HG03575 (cell line): ENCODE results near the gene ETNK2.
"Not testable (repeated sequence)": the region's sequence is repeated elsewhere in the genome, so short reads cannot be mapped to it uniquely, and the experiment has no call there.

Experiments
- ATAC-seq: cut with Tn5 transposase; IDR thresholded peaks from one replicate; pipeline ENCODE4 v1.9.1; 2021; ENCODE audit not compliant: unreplicated experiment, insufficient number of reproducible peaks, low FRiP score; ENCODE audit errors: extremely low read depth

ETNK2 gene

DNA sequence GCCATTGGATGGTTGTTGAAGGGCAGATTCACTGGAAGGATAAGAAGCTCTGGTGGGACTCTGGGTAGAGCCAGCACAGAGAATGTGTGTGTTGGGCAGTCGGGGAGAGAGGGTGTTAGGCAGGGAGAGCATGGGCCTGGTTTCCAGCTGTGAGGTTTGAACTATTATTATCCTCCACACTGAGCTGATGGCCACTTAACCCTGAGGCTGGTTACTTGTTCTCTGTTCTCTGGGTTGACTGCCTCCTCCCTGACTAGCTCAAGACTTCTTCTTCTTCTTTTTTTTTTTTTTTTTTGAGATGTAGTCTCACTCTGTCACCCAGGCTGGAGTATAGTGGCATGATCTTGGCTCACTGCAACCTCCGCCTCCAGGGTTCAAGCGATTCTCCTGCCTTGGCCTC lies 61.7 kb downstream of the ETNK2 start:
- not testable (repeated sequence) for ATAC-seq

DNA sequence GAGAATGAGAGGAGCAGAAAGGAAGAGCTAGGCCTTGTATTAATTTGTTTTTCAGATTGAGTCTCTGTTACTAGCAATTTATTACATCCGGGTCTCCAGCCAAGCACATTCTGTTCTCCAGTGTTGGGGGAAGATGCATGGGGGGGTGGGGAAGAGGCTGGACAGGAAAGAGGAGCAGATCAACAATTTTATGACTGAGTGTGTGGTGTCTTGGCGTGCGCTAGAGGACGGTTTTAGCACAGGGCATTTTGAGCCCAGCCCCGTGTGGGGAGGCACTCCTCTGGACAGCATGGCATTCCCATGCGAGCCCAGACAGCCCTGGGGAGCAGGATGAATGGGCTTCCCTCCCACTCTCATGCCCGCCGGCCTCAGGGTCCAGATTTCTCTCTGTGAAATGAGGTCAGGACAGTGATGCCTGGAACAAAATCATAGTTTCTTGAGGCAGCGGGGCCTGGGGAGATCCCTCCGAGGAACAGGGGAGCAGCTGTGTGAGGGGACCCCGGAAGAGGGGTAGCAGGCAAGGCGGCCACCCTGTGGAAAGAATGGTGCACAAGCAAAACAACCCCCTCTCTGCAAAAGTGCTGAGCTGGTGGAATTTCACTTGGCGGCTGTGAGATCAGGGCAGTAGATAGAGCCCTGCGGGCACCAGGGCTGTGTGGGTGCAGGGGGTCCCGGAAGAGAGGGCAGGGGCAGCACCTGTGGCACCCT lies 62.6 kb downstream of the ETNK2 start:
- no peak for ATAC-seq

GRCh38 chr1:204088596-204088995 lies 63.2 kb downstream of the ETNK2 start:
- no peak for ATAC-seq

DNA sequence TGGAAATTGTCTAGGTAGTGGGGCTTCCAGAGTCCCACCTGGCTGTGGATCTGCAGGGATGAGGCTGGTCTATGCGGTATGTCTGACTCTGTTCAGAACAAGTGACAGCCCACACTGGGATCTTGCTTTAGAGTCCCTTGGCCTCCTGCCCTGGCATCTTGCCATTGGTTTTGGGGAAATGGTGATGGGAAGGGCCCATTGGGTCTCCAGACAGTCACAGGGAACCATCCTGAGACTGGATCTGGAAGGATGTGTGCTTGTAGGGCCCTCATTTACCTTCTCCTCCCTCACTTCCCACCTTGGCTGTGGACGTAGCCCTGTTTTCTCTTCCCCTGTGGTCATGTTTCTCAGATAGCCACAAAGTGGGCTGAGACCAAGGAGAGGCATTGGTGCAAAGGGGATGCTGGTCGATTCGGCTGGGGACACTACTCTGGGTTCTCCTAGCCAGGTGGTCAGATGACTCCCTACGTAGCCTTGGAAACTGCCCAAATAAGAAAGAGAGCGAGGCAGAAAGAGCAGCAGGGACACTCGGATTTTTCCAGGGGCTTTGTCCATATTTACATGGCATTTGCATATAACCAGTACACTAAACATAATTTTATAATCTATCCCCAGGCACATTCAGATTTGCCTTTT lies 63.8 kb downstream of the ETNK2 start:
- ATAC-seq, result no peak

DNA sequence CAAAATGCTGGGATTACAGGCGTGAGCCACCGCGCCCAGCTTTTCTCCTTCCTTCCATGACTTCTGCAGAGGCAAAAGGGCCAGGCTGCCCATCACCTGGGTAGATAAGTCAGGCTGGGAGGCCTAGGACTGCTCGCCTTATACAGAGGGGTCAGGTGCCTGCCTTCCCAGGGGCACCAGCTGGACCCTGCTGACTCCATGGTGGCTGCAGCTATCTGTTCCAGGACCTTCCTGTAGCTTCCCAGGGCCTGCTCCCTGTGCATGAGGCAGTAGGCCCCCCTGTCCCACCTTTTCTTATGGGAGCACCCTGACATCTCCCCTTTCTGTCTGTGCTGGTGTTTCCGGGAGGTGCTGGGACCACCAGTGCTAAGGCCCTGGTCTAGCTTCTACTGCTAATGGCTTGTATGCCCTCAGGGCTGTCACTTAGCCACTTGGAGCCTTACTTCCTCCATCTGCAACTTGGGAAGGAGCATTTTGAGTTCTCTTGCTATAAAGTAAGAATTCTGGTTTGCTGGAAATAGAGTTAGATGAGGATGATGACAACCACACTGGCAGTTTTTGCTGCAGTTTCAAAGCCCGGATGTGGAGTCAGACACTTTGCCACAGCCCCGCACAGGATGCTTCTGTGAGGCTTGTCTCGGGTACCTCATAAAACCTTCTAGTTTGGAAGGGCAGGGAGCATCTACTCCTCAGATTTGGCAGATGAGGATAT lies 64.5 kb downstream of the ETNK2 start:
- no peak for ATAC-seq

DNA sequence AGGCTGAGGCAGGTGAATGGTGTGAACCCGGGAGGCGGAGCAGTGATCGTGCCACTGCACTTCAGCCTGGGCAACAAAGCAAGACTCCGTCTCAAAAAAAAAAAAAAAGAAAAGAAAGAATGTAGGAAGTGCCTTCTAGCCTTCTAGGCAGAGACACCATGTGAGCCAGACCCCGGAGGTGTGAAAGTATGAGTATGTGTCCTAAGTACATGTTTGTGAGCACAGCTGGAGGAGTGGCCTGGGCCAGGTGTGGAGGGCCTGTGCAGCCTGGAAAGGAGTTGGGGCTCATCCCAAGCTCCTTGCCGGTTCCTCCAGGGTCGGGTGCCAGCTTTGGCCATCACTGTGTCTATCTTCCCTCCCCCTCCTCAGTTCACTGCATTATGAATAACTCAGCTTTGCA lies 66.0 kb downstream of the ETNK2 start:
- ATAC-seq, result no peak

GRCh38 chr1:204084247-204084772 lies 67.5 kb downstream of the ETNK2 start:
- ATAC-seq, result no peak

- no peak for ATAC-seq
Observed at GRCh38 chr1:204083491-204083890, 68.4 kb downstream of the ETNK2 start.

DNA sequence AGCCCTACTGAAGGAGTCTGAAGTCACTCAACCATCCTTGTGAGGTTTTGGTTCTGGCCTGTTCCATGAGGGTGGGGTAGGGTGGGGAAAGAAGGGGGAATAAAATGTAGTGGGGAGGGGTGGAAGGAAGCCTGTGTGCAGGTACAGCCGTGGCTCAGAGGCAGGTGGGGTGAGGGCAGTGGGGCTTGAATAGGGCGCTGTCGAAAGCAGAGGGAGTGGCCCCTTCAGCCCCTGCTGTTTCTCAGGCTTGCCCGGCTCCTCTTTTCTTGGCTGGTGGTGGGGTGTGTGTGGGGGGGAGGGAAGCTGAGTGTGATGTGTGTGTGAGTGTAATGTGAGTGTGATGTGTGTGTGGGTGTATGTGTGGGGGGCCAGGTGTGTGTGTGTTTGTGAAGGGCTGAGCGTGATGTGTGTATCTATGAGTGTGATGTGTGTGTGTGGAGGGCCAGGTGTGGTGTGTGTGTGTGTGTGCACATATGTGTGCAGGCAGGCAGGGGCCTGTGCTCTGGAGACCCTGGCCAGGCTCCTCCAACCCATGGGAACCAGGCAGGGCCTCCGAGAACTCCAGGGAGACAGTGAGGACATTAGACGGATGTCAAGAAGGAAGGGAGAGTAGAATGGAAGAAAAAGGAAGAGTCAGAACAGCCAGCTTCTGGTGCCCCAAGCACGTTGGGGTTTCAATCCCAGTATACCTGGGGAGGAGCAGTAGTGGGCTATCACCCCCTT lies 69.9 kb downstream of the ETNK2 start:
- no peak for ATAC-seq

GRCh38 chr1:204081164-204081790 lies 70.6 kb downstream of the ETNK2 start:
- no peak for ATAC-seq
